HEK293 (cell line): ENCODE measurements around the gene TSC22D2.

Experiments used
- HOXA7 ChIP-seq: sonication (generic); formaldehyde crosslinking; IDR thresholded peaks from 2 replicates; pipeline ENCODE4 v1.8.1; 2022; ENCODE audit warnings: missing genetic modification reagents, borderline replicate concordance
- ZBTB1 ChIP-seq: fragments of 450-650 bp; formaldehyde crosslinking; IDR thresholded peaks from 2 replicates; pipeline ENCODE4 v1.5.1; 2016; ENCODE audit warnings: missing biosample characterization, missing genetic modification characterization
- ZFP41 ChIP-seq: fragments of 450-650 bp; formaldehyde crosslinking; IDR thresholded peaks from 2 replicates; pipeline ENCODE4 v1.5.1; 2016; ENCODE audit warnings: missing biosample characterization, missing genetic modification characterization, borderline replicate concordance
- ZNF549 ChIP-seq: fragments of 450-650 bp; IDR thresholded peaks from 2 replicates; pipeline ENCODE4 v1.5.1; 2018; ENCODE audit warnings: missing biosample characterization, missing genetic modification characterization, mild to moderate bottlenecking, inconsistent platforms, moderate library complexity
- TF ChIP-seq, protein P1 (sequence below): fragments of 450-650 bp; formaldehyde crosslinking; IDR thresholded peaks from 2 replicates; pipeline ENCODE4 v1.5.1; 2016; ENCODE audit warnings: missing biosample characterization, missing genetic modification characterization

DNA sequence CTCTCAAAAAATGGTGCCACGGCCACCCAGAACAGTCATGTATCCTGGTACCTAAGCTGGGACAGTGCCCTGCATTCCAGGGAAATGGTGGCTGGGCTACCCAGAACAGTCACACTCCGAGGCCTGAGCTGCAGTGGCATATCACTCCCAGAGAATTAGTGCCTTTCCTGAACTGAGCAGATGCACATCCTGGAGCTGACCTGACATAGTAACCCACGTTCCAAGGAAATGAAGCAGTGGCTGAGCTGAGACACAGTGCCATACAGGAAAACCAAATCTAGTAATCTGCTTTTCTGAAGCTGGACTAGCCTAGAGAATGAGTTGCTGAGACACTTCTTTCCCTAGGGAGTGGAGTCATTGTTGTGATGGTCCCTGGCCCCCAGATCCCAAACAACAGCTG lies 96.4 kb downstream of the TSC22D2 start:
- TF ChIP-seq ZNF549 (tag by site-specific recombination), result no peak
- TF ChIP-seq, protein P1, sequence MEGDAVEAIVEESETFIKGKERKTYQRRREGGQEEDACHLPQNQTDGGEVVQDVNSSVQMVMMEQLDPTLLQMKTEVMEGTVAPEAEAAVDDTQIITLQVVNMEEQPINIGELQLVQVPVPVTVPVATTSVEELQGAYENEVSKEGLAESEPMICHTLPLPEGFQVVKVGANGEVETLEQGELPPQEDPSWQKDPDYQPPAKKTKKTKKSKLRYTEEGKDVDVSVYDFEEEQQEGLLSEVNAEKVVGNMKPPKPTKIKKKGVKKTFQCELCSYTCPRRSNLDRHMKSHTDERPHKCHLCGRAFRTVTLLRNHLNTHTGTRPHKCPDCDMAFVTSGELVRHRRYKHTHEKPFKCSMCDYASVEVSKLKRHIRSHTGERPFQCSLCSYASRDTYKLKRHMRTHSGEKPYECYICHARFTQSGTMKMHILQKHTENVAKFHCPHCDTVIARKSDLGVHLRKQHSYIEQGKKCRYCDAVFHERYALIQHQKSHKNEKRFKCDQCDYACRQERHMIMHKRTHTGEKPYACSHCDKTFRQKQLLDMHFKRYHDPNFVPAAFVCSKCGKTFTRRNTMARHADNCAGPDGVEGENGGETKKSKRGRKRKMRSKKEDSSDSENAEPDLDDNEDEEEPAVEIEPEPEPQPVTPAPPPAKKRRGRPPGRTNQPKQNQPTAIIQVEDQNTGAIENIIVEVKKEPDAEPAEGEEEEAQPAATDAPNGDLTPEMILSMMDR (tag by site-specific recombination), result no peak
- TF ChIP-seq ZFP41, result no peak
- no peak for TF ChIP-seq ZBTB1 (tag by site-specific recombination)
- TF ChIP-seq HOXA7, result no peak
